CD4-positive, alpha-beta T cell treated with Interferon gamma for 1 hour (primary cell): ENCODE data around the gene WDR82.

ENCODE experiments used
- DNase-seq: peaks from one replicate; pipeline ENCODE4 v3.0.0-alpha.2; 2020

Gene WDR82

DNA sequence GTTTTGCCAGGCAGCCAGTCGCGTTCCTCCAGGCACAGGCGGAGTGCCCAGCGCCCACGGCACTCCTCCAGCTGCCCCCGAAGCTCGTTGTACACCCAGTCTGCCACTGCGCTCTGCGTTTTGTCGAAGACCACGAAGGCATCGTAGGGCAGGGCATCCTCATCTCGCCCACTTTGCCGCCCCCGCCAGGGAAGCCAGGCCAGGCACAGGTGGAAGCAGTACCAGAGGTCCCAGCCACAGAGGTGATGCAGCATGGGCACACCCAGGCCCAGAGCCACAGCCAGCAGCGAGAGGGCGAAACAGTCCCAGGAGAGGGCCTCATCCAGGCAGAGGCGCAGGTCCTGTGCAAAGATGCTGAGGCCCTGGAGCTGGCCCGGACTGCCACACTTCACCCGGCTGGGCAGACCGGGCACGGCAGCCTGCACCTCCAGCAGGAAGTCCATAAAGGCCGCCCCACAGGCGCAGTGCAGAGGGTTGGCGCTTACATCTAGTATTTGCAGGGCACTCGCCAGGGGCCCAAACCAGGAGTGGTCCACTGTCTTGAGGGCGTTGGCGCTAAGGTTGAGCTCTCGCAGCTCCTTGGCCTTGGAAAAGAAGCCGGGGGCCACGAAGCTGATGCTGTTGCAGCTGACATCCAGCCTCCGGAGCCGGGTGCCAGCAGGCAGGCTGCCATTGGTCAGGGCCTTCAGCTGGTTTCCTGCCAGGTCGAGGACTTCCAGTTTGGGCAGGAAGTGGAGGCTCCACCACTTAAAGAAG lies 56.7 kb downstream of the WDR82 start:
- DNase-seq: peak; percentile 51

- no peak for DNase-seq
These were observed 57.3 kb downstream of the WDR82 start for GRCh38 chr3:52221141-52221562.

DNA sequence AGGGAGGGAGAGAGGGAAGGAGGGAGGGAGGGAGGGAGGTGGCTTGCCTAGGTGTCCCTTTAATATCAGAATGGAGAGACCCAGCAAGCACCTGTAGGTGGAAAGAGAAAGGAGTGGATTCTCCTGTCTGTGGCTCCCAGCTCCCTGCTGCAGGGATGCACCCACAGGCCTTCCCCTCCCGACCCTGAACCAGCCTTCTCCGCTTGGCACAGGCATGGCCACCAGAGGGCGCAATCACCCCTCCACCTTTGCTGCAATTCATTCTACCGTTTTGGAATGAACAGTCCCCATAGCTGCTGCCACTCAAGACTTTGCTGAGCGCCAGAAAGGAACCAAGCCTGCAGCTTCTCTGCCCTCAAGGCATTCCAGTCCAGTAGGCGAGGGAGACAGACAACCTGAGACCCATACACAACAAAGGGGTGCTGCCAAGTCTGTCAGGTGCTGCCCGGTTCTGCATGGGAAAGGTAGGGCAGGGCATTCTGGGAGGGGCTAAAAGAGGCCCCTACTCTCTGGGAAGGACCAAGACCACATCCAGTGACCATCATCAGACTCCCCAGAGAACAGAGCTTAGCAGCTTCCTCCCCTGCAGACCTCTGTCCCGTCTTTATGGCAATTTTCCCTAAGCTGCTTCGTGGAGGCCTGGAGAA lies 57.9 kb downstream of the WDR82 start:
- DNase-seq: peak; percentile 78

DNA sequence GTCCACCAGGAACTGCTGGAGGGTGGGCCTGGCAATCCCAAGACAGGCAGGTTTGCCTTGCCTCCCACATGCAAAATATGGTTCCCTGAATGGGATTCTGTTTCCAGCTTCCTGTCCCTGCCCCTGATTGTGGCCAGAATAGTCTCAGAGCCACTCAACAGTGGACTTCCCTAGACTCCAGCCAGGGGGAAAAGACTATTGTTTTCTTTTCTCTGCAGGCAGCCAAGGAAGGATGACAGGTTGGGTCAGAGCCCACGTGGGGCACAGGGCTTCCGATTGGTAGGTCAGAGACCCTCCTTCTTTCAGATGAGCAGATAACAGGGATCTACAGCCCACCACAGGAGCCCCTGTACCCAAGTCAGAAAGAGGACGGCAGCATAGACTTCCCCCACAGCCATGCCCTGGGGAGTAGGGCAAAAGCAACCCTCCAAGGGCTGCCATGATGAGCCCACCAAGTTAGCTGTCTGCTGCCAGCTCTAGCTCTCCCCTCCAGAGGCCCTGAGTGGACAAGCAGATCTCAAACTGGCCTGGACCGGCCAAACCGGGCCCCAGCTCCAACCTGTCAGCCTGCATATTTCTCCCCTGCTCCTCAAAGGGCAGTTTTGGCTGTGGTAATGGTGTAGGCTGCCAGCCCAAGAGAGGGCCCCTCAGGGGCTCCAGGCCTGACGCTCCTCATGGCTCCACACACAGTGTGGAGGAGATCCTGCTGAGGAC lies 59.4 kb downstream of the WDR82 start:
- DNase-seq: no peak

DNA sequence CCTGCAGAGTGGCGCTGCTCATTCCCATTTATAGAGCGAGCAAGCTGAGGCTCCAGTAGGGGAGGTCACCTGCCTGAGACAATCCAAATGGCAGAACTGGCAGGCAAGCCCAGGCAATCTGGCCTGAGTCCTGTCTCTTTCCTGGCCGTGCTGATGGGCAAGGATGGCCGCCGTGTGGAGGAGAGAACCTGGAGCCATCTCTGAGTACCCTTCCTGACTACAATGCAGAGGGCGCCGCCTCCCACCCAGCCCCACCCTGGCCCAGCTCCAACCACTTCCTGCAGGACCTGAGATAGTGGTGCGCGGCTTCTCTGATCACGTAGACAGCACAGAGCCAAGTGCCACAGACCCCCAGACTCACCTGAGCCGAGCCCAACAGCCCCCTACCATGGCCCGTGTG lies 60.0 kb downstream of the WDR82 start:
- DNase-seq: peak; percentile 22

DNA sequence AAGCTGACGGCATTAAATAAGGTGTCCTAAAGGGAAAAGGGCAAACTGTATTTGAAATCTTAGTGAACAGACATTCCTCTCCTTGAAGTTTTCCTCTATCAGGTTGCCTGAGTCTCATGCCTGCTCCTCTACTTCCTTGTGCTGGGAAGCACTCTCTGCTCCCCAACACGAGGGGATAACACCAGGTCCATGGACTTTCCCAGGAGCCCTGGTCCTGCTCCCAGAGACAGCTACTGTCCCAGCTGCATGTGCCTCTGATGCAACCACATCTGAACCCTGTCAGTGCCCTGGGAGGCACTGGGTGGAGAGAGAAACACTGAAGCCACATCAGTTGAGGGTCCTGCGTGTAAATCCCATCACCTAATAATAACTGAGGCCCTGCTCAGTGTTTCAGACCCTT lies 60.4 kb downstream of the WDR82 start:
- no peak for DNase-seq

DNA sequence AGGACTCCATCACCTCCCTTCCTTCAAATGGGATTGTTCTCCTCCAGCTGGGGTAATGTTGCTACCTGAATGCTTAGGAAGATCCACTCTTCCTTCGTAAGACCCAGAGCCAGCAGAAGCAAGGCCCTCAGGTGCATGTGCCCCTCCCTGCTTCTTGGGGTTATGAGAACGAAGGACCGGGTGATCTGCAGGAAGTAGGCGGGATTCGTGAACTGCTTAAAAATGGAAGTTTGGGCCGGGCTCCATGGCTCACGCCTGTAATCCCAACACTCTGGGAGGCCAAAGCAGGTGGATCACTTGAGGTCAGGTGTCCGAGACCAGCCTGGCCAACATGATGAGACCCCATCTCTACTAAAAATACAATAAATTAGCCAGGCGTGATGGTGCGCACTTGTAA lies 61.0 kb downstream of the WDR82 start:
- no peak for DNase-seq

GRCh38 chr3:52216585-52217408 lies 61.7 kb downstream of the WDR82 start:
- DNase-seq: peak; percentile 17

- DNase-seq: no peak
These were observed 63.1 kb downstream of the WDR82 start for GRCh38 chr3:52215351-52215750.

- no peak for DNase-seq
These were observed 64.5 kb downstream of the WDR82 start for GRCh38 chr3:52213901-52214300.

GRCh38 chr3:52213005-52213404 lies 65.4 kb downstream of the WDR82 start:
- DNase-seq: no peak

DNA sequence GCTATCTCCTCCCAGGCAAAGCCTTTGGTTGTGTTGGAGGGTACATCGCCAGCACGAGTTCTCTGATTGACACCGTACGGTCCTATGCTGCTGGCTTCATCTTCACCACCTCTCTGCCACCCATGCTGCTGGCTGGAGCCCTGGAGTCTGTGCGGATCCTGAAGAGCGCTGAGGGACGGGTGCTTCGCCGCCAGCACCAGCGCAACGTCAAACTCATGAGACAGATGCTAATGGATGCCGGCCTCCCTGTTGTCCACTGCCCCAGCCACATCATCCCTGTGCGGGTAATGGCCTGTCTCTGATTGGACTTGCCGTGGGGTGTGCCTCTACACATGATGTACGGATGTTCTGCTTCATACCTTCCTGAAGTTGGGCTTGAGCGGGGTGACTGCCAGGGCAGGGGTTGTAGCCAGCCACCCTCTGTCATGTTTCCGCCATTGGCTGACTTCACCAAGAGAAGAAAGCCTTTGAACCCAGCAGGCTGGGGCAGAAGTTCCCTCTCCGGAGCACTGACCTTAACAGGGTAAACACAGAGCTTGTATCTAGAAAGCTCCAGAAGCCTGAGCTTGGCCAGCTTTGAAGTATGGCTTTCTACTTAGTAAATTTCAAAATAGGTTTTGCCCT lies 67.1 kb downstream of the WDR82 start:
- DNase-seq: no peak

- DNase-seq: no peak
These were observed 67.9 kb downstream of the WDR82 start for GRCh38 chr3:52210550-52211046.

GRCh38 chr3:52210037-52210436 lies 68.4 kb downstream of the WDR82 start:
- no peak for DNase-seq

GRCh38 chr3:52208556-52208955 lies 69.9 kb downstream of the WDR82 start:
- no peak for DNase-seq

DNA sequence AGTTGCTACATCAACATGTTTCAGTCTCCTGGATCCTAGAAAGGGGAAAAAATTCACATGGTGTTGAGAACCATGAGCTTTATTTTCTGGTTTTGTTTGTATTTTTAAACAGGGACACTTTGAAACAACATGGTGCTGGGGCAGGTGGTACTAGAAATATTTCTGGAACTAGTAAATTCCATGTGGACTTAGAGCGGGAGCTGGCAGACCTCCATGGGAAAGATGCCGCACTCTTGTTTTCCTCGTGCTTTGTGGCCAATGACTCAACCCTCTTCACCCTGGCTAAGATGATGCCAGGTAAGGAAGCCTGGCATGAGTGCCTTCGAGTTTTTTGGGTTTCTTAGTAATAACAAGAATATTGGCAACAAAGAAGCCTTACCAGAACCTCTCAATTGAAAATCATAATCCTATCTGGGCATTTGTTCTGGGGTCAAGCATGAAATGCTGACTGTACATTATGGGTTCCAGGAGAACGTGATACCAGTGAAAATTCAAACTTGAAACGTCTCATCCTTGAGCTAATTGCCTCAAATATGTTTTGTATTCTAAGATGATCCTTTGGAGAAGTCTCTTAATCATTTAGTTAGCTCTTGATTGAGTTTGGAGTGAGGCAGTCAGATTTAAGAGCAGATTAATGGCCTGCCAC lies 72.6 kb downstream of the WDR82 start:
- DNase-seq: no peak
